GM21367 (cell line): ENCODE data around the gene PDE8B.
"Not testable (repeated sequence)": the region's sequence is repeated elsewhere in the genome, so short reads cannot be mapped to it uniquely, and the experiment has no call there.

Experiments used
- ATAC-seq: cut with Tn5 transposase; IDR thresholded peaks from one replicate; pipeline ENCODE4 v1.9.1; 2021; ENCODE audit not compliant: unreplicated experiment

Gene PDE8B

DNA sequence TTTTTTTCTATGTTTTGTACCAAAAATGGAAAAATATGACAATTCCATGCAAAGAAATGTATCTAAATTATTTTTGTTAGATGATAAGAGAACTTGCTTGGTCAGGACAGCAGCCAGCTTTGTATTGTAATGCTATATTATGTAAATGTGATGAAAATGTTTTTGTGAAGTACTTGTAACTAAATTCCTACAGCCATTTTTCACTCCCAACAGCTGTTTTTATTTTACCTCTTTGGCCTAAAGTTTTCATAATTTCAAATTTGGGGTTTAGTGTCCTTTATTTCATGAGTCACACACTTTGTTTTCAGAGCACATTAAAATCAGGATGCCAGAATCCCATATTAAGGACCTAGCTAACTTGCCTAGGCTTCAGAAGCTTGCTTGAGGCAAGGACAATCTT lies 217.5 kb downstream of the PDE8B start:
- no peak for ATAC-seq

DNA sequence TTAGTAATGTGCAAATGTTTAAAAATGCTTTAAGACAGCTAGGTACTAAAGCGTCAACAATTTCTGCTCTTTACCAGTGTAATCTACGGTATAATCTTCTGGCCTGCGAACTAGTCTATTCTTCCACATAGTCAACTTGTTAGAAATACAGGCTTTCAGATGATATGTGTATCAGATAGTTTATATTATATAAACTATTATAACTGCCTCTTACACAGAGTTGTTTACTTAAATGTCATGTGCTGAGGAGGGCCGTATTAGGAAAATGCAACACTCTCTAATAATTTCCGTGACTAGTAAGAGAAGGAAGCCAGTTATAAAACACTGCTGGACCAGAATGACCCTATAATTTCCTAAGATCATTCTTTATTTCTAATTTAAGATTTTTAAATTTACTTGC lies 218.0 kb downstream of the PDE8B start:
- ATAC-seq = no peak

DNA sequence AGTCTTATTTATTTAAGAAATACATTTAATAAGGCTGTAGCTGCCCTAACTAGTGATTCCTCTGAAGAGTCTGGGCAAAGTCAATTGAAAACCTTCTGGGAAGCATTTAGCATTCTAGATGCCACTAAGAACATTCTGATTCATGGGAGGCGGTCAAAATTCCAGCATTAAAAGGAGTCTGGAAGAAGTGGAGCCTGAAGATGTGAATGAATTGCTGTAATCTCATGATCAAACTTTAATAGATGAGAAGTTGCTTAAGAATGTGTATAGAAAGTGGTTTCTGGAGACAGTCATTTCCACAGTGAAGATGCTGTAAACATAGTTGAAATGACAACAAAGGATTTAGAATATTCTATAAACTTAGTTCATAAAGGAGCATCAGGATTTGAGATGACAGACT lies 220.2 kb downstream of the PDE8B start:
- ATAC-seq = no peak

DNA sequence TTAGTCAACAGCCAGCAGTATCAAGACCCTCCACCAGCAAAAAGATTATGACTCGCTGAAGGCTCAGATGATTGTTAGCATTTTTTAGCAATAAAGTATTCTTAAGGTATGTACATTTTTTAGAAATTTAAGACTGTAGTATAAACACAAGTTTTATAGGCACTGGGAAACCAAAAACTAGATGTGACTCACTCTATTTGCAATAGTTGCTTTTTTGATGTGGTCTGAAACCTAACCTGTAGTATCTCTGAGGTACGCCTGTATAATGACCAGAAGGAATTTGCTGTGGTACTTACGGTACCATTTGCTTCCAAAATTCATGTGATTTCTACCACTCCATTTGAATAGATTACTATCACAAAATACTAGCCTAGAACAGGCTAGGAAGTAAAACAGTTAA lies 220.8 kb downstream of the PDE8B start:
- no peak for ATAC-seq

DNA sequence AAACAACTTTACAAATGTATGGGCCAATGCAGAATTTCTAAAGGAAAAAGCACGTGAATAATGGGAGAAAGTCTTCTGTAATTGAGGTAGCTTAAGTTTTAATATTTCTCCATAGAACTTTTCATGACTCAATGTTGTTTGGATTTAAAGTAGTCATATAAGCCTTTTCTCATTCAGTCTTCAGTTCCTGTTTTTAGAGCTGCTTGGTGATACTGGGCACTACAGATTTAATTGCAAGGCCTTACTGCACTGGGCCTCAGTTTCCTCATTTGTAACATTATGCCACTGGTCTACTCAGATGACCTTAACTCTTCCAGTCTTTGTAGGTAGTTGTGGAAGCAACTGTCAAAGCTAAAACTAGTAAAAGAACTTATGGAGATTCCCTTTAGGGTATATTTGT lies 221.2 kb downstream of the PDE8B start:
- ATAC-seq = no peak

DNA sequence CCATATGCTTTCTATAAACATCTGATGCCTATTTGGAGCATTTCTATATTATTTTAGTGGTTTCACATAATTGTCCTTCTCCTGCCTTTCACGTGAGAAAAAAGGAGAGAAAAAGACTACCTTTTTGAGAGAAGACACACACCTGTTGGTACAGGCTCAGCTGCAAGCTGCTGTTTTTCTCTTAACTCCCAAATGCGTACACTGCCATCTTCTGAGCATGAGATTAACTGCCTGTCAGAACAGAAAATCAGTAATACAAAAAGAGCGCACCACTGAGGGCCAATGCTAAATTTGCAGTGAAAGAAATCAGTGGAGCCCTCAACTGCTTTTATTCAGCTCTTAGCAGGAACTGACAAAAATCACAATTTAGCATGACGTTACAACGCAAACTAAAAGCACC lies 226.7 kb downstream of the PDE8B start:
- ATAC-seq = no peak

DNA sequence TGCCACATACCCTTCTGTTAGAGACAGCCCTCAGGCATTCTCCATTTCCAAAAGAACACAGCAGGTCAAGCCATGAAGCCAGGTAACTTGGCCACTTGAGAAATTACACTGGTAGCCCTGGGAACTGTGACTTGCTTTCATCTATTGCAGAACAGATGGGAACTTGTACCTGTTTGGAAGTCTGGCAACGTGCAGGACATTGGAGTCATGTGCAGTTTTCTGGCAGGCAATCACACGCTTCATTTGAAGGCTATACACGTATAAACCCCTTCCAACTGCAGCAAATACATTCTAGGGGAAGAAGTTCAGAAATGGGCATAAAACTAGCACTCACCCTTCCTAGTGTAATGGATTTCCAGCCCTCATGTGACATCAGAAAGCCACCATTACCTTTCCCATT lies 227.6 kb downstream of the PDE8B start:
- ATAC-seq = no peak

DNA sequence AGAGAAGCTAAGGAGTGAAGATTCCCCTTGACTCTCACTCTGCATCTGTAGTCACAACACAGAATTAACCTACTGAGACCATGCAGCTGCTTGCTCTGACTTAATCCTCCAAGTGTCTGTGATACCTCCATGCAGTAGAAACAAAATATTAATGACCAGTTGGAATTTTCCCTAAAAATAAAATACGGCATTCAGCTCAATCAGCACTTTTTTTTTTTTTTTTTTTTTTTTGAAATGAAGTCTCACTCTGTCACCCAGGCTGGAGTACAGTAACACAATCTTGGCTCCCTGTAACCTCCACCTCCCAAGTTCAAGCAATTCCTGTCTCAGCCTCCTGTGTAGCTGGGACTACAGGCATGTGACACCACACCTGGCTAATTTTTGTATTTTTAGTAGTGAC lies 233.2 kb downstream of the PDE8B start:
- no peak for ATAC-seq

DNA sequence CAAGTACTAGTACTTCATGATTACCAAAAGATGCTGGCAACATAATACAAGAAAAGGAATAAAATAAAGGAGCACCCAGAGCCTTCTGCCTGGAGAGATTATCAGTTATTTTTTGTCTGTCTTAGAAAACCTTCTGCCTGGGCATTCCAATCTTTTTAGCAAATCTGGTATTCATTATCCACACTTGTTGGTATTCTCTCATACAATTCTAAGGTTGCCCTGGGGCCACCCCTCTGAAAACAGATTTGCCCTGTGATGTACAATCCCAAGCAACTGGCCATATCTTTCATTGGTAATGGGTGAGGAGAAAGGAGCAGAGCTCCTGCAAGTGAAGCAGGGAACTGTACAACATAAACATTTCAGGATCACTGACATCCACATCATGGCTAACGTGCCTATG lies 233.9 kb downstream of the PDE8B start:
- ATAC-seq = no peak

DNA sequence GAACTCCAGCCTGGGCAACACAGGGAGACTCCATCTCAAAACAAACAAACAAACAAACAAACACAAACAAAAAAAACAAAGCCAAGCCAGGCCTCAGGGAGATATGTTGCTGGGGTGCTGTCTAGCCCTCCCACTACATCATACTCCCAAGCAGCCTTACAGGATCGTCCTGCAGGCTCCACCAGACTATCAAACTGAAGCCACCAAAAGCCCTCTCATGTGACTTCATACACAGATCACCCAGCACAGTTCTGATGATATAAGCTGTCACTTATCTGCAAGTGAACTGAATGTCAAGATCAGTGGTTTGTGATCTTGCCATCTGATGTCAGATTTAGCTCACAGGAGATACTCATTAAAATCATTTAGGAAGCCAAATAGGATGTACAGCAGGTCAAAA lies 238.4 kb downstream of the PDE8B start:
- ATAC-seq = no peak

DNA sequence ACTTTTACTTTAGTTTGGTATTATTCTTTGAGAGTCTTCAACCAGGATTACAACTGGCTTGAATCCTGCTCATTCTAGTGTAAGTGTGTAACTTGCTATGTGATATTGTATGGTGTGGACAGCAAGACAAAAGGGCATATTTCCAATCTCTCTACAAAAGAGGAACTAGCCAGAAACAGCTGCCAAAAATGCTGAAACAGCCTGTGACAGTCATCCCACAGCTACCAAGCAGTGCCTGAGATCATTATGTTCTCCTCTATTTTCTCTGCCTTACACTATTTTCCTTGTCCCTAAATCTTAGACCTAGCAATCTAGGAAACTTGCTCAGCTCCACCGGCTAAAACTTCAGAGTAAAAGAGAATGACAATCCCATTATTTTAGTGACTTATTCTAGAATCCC lies 238.8 kb downstream of the PDE8B start:
- no peak for ATAC-seq

DNA sequence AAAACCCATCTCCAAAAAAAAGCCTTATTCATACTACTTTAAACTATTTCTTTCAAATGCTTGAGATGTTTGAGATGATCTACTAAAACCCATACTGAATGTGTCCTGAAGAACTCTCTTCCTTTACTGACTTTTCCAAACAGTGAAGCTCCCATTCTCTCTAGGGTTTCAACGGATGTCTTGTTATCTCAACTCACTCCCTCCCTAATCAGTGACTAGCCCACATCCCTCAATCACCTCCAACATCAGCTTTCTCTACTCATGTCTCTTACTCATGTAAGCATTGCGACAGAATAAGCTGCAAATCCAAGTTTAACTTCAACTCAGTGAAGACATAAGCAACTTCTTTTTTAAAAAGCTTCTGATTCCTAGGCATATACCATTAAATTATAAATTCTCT lies 239.5 kb downstream of the PDE8B start:
- ATAC-seq = no peak

DNA sequence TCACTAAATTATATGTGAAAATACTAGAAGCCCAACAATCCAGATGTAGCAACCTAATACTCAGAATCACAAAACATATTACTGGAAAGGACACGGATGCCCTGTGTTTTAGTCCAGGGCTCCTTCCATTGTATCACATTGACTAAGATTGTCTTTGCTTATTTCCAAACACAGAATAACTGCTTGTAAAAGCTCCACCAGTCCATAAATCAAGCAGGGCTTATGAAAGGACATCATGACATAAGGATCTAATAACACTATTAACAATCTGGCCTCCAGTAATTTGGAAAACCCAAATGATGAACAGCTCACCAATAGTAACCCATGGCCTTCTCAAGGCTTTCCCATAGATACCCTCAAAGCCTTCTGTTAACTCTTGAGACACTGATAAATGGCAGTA lies 241.9 kb downstream of the PDE8B start:
- ATAC-seq = no peak

DNA sequence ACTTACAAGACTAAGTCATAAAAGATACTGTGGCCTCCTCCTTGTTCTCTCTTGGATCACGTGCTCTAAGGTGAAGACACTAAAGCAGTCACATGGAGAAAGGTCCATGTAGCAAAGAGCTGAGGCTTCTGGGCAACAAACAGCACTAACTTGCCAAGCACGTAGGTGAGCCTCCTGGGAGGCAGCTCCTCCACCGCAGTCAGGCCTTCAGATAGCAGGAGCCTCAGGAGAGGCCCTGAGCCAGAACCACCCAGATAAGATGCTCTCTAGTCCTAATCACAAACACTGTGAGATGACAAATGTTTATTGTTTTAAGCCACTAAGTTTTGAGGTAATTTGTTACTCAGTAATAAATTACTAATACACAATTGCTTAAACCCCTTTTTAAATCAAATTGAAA lies 243.6 kb downstream of the PDE8B start:
- no peak for ATAC-seq

DNA sequence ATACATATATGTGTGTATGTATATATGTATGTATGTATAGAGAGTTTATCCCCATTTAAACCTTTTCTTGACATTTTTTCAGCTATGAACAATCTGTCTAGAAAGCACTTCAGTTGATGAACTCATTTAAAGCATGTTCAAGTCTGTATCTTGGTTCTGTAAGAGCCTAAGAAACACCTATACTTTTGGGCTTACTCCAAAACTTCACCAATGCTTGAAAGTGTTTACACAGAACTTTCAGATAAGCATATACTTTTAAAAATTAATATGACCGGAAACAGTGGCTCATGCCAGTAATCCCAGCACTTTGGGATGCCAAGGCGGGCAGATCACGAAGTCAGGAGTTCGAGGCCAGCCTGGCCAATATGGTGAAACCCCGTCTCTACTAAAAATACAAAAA lies 250.8 kb downstream of the PDE8B start:
- no peak for ATAC-seq

DNA sequence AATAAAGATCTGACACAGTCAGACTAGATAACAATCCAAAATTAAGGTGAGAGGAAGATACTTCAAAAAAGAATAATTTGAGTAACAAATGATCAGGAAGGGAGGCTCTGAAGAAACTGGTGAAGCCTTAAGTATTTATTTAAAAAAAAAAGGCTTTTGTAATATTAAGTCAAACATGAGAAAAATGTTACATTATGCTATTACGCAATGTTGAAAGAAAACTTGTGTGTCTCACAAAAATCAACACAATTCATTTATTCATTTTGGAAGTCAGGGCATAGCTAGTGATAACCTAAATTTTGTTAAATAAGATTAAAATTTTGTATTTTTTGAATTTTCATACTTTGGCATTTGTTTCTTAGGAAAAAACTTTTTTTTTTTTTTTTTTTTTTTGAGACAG lies 253.4 kb downstream of the PDE8B start:
- no peak for ATAC-seq

DNA sequence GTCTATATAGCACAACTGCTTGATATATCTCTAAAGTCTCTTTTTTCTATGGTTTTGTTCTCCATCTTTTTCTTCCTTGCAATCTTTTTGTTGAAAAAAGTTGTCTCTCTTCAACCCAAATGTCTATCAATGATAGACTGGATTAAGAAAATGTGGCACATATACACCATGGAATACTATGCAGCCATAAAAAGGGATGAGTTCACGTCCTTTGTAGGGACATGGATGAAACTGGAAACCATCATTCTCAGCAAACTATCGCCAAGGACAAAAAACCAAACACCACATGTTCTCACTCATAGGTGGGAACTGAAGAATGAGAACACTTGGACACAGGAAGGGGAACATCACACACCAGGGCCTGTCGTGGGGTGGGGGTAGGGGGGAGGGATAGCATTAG lies 258.4 kb downstream of the PDE8B start:
- not testable (repeated sequence) for ATAC-seq

DNA sequence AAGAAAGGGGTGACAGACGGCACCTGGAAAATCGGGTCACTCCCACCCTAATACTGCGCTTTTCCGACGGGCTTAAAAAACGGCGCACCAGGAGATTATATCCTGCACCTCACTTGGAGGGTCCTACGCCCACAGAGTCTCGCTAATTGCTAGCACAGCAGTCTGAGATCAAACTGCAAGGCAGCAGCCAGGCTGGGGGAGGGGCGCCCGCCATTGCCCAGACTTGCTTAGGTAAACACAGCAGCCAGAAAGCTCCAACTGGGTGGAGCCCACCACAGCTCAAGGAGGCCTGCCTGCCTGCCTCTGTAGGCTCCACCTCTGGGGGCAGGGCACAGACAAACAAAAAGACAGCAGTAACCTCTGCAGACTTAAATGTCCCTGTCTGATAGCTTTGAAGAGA lies 264.6 kb downstream of the PDE8B start:
- ATAC-seq = not testable (repeated sequence)
